Midbrain (tissue), 1 donor: ENCODE results near the gene WDR5B.
"Not testable (repeated sequence)": the region's sequence is repeated elsewhere in the genome, so short reads cannot be mapped to it uniquely, and the experiment has no call there.

ENCODE experiments used
- DNase-seq: peaks from one replicate; lab custom pipeline; 2025; lab: John Stamatoyannopoulos, UW

The WDR5B gene

GRCh38 chr3:122365582-122366378 is 50.1 kb downstream of the WDR5B start:
- DNase-seq, result not testable (repeated sequence)

GRCh38 chr3:122365073-122365472 is 50.8 kb downstream of the WDR5B start:
- no peak for DNase-seq

- DNase-seq, result no peak
Measured at GRCh38 chr3:122364490-122364889, 51.4 kb downstream of the WDR5B start.
